DOHH2 (cell line): Measurements from ENCODE around the gene HCAR2.

ENCODE experiments used
- EZH2phosphoT487 ChIP-seq: fragments of 200-600 bp; sonication (generic); IDR thresholded peaks from 2 replicates; pipeline ENCODE4 v1.6.1; 2017; ENCODE audit warnings: borderline replicate concordance, mild to moderate bottlenecking, antibody characterized with exemption, low read length, moderate library complexity, mixed read lengths
- TF ChIP-seq, protein P1 (sequence below): fragments of 200-600 bp; sonication (generic); IDR thresholded peaks from one replicate; pipeline ENCODE4 v1.5.1; 2014; ENCODE audit warnings: antibody characterized with exemption, mild to moderate bottlenecking, low read depth, low read length; ENCODE audit not compliant: poor library complexity, severe bottlenecking

DNA sequence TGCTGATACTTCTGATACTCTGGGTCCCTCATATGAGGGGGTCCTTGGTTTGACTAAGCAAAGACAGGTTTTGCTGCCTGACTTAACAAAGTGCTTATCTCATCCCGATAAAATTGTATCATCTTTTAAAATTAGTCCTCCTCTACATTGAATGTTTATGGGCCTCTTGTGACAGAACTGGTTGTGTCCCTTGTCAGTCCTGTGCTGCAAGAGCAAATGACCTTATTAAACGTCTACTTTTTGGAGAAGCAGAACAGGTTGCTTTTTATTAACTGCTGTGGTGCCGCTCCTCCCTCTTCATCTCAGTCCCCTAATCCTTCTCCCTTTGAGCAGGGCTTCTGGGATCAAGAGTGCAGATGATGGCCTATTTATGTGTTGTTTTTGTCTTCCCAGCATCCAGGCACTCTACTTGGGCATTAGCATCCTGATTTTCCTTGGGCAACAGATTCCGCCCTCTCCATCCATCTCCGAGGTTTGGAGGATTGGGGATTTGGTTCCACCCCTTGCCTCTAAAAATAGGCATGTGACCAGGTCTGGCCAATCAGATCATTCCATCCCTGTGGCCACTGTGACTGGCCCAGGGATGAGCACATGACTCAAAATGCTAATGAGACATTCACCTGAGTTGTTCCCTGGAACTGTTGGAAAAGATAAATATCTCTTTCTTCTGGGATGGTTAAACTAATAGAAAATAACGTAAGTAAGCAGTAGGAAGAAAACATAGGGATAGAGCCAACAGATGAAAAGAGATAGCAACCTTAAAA lies 46.6 kb upstream of the HCAR2 start:
- TF ChIP-seq EZH2phosphoT487: no peak
- TF ChIP-seq, protein P1, sequence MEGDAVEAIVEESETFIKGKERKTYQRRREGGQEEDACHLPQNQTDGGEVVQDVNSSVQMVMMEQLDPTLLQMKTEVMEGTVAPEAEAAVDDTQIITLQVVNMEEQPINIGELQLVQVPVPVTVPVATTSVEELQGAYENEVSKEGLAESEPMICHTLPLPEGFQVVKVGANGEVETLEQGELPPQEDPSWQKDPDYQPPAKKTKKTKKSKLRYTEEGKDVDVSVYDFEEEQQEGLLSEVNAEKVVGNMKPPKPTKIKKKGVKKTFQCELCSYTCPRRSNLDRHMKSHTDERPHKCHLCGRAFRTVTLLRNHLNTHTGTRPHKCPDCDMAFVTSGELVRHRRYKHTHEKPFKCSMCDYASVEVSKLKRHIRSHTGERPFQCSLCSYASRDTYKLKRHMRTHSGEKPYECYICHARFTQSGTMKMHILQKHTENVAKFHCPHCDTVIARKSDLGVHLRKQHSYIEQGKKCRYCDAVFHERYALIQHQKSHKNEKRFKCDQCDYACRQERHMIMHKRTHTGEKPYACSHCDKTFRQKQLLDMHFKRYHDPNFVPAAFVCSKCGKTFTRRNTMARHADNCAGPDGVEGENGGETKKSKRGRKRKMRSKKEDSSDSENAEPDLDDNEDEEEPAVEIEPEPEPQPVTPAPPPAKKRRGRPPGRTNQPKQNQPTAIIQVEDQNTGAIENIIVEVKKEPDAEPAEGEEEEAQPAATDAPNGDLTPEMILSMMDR: no peak
